ENCODE results near the gene GLDC.
"Not testable (repeated sequence)": the region's sequence is repeated elsewhere in the genome, so short reads cannot be mapped to it uniquely, and the experiment has no call there.

GLDC gene

DNA sequence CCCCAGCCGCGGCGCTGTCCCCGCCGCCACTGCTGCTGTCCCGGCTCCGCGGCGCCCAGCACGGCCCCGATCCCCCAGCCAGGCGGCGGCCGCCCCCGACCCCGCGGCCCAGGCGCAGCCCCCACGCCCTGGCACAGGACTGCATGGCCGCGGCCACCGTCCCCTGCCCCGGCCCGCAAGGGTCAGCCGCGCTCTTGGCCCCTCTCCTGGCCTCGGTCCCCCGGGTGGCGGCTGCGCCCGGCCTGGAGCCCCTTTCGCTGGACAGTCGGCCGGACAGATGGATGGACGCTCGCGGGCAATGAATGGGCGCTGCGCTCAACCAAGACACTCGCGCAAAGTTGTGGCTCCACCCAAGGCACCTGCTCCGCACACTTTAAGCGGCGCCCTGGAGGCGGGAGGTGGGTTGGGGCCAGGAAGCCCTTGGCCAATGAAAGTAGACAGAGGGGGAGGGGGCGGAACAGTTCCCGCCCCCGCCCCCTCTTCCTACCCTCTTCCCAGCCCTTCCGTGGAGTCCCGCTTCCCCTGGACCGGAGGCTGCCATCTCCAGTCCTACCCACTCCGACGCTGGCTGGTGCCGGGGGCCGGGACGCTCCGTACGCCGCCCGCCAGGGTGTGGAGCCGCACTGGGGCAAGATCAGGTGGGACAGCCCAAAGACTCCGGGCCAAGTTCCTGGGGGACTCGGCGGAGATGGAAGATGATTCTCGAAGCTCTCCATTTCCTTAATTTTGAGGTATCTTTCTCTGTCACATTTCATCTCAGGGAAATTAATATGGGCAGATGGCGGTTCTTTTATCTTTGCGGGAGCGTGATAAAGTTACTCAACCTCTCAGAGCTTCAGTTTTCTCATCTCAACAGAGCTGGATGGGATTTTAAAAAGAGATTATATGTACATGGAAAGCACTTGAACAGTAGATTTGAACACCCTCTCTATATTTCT lies at the start of gene GLDC:
TSS of gene GLDC (minus strand) at position 375 of the 938 bp plus-strand sequence. CDS start at position 145, 230 bp downstream.
- DNase-seq: peak; percentile 64

DNA sequence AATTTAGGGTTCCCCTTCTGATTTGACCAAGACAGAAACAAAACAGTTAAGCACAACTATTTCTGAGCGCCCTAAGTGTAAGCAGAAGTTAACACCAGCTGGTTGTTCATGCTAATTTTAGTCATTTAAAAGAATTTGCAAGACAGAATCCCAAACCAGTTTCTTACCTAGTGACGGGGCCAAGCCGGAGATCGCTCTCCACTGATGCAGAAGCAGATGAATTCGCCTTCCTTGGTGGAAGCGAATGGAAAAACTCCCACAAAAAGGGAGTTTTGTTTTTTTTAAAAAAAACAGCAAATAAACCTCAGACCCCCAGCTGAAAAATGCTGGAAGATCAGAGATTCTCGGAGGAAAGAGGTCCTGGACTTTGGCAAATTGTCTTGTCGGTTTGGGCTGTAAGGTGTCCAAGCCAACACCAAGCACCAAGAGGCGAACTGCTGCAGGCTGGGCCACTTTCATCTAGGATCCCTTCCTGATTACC lies 47.4 kb upstream of the GLDC start:
- no peak for DNase-seq

GRCh38 chr9:6692433-6692832 lies 46.9 kb upstream of the GLDC start:
- no peak for DNase-seq

DNA sequence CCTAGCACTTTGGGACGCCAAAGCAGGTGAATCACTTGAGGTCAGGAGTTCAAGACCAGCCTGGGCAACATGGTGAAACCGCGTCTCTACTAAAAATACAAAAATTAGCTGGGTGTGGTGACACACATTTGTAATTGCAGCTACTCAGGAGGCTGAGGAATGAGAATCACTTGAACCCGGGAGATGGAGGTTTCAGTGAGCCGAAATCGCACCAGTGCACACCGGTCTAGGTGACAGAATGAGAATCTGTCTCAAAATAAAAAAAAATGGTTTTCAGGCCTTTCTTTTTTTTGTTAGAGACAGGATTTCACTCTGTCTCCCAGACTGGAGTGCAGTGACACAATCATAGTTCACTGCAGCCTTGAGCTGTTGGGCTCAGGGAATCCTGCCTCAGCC lies 45.1 kb upstream of the GLDC start:
- not testable (repeated sequence) for DNase-seq

- no peak for DNase-seq
Measured at GRCh38 chr9:6689893-6690674, 44.6 kb upstream of the GLDC start.

- no peak for DNase-seq
Measured at GRCh38 chr9:6687180-6687579, 41.7 kb upstream of the GLDC start.

- DNase-seq: no peak
Measured at GRCh38 chr9:6686396-6686795, 40.9 kb upstream of the GLDC start.

DNA sequence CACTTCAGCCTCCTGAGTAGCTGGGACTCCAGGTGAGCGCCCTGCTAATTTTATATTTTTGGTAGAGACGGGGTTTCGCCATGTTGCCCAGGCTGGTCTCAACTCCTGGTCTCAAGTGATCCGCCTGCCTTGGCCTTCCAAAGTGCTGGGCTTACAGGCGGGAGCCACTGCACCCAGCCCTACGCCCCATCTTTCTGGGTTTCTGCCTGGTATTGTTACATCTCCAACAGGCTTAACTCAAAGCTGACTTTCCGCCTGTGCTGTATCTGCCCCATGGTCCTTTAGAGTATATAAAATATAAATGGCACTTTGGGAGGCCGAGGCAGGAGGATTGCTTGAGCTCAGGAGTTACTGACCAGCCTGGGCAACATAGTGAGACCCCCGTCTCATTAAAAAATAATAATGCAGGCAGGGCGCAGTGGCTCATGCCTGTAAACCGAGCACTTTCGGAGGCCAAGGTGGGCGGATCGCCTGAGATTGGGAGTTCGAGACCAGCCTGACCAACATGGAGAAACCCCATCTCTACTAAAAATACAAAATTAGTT lies 36.5 kb upstream of the GLDC start:
- no peak for DNase-seq

DNA sequence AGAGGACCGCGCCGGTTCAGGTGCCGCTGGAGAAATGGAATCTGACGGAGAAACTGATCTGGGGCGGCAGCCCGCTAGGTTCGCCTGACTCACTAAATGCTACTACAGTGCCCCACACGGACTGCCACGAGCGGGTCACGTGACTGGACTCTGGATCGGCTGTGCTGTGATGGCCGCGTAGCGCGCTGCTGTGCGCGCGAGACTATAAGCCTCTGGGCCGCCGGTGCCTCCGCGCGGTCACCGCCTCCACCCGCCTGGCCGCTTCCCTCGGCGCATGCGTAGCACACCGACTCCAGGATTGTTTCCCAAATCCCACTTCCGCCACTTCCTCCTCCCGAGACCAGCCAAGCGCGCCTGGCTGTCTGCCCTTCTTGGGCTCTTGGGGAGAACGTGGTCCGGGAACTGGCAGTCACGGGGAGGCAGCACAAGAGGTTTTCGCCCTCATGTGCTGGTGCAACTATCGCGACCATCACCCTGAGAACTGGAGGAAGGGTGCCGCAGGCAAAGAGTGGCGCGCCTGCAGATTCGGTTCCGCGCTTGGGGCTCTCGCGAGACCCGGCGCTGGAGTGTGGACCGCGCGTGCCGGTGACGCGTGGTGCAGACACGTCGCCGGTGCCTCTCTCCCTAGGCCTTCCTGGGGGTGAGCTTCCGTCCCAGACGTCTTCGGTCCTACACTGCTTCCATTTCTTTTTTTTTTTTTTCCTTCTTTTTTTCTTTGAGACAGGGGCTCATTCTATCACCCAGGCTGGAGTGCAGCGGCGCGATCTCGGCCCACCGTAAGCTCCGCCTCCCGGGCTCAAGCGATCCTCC lies 35.8 kb upstream of the GLDC start:
- peak; percentile 99 for DNase-seq

DNA sequence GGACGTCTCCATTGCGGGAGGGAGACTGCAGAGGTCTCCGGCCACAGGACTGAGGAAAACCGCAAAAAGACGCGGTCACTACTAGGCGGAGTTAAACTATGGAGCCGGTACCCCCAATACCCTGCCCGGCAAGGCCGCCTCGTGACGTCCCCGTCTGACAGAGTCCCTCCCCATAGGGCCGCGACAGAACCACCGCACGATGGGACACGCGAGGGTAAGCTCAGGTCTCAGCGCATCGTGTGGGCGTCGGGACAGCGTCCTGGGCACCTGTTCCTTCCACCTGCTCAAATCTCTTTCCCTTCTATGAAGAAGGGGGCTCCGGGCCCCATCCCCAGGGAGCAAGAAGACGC lies 35.2 kb upstream of the GLDC start:
- DNase-seq: no peak

DNA sequence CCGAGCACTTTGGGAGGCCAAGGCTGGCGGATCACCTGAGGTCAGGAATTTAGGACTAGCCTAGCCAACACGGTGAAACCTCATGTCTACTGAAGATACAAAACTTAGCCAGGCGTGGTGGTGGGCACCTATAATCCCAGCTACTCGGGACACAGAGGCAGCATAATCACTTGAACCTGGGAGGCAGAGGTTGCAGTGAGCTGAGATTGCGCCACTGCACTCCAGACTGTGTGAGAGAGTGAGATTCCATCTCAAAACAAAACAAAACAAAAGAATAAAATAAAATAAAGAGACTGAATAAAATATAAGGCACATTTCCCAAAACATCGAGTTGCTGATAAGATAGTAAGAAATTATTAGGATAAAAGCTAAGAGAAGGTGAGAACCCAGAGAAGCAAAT lies 32.3 kb upstream of the GLDC start:
- DNase-seq: no peak

DNA sequence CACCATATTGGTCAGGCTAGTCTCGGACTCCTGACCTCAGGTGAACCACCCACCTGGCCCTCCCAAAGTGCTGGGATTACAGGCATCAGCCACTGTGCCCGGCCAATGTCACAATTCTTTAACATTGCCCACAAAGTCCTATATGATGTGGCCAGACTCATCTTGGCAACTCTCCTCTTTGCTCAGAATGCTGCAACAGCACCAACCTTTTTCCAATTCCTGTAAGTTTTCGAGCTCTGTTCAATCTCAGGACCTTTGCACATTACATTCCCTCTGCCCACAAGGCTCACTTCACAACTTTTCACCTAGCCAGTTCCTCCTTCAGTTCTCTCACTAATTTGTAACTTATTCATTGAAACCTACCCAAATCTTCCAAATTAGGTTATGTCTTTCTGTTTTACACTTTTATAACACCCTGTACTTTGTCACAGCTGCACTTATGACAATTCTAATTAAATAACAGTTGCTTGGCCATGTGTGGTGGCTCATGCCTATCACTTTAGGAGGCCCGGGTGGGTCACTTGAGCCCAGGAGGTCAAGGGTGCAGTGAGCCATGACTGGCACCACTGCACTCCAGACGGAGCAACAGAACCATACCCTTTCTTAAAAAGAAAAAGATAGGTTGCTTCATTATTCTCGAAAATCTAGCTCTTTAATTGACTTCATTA lies 30.9 kb upstream of the GLDC start:
- DNase-seq: no peak

GRCh38 chr9:6675268-6675667 lies 29.7 kb upstream of the GLDC start:
- no peak for DNase-seq

DNA sequence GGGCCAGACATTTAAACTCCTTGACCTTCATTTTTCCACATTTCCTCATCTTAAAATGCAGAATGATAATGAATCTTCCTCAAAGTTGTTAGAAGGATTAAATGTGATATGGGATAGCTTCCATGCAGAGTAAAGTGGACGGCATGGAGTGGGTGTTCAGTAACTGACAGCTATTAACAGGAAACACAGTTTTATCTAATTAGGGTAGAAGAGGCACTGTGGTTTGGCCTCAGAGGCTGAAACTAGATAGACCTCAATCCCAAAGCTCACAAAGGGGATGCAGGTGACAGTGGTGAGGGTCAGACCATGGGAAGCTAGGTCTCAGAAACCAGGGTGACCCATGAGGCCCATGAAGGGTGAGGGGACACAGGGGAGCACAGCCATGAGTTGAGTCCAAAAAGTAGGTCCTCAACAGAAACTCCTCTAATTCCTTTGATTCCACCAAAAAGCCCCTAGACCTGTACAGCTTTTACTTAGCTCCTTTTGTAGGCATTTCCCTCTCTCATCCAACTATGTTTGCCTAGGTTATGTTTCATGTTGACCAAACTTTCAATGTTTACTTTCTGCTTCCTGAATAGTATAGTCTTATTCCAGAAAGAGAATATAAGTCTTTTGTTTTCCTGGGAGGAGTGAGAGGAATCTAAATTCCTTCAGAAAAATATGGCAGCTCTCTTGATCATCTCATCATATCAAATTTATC lies 27.9 kb upstream of the GLDC start:
- DNase-seq: no peak

DNA sequence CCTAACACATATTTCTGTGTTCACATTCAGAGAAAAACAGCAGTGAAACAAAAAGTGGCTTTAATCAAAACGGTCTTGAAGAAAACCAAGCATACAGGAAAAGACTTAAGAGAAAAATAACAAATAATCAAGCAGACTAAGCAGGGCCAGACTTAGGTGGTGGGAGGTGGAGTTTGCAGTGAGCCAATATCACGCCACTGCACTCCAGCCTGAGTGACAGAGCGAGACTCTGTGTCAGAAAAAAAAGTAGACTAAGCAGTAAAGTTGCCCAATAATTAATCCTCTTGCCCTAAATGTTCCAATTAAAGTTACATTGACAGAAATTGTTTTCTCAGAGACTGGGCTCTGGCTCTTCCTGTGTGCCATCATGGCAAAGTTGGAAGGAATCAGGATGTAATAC lies 26.6 kb upstream of the GLDC start:
- no peak for DNase-seq

GRCh38 chr9:6671416-6671815 lies 25.9 kb upstream of the GLDC start:
- no peak for DNase-seq

DNA sequence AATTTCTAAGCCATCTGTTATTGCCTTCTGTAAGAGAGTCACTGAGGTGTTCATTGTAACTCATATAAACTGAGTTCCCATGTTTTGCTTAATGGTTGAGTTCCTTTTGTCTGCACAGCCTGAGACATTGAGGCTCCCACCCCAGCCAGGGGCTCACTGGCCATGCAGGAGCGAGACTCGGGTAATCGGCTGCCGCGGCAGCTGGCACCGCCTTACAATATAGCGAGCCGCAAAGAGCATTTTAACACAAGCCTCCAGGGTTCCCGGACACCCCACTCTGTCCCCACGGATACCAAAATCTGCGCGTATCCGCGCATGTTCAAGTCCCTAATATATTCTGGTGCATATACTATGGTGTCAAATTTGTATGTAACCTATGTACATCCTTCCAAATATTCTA lies 24.4 kb upstream of the GLDC start:
- no peak for DNase-seq

DNA sequence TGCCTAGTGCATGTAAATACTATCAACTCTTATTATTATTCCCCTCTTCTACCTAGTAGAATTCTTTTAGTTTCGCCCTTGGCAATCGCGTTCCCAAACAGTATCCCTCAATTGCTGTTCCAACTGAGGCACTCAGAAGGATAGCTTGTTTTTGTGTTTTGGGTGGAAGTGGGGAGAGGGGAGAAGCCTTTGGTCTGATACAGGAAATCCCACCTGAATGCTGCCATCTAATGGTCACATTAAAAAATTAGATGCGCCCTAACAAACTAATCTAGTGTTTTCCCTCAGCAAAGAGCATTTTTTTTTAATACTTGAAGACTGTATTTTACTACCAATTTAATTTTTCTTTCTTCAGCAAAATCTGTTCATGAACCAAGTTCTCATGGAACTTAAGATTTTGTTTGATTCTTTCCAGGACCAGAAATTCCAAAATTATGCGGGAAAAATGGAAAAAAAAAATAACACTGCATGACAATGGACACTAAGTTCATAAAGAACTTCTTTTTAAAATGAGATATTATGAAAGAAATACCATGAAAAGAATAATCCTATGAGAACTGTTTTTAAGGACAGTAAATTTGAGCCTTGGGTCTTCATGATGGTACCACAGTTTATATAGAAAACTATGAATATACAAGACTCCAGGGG lies 22.2 kb upstream of the GLDC start:
- DNase-seq: peak; percentile 51

DNA sequence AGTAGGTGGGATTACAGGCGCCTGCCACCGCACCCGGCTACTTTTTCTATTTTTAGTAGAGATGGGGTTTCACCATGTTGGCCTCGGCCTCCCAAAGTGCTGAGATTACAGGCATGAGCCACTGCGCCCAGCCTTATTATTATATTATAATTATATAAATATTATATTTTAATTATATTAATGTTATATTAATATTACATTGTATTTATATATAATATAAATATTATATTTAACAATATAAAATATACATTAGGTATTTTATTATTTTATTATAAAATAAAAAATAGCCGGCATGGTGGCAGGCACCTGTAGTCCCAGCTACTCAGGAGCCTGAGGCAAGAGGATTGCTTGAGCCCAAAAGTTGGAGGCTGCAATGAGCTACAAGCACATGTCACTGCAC lies 21.6 kb upstream of the GLDC start:
- no peak for DNase-seq

DNA sequence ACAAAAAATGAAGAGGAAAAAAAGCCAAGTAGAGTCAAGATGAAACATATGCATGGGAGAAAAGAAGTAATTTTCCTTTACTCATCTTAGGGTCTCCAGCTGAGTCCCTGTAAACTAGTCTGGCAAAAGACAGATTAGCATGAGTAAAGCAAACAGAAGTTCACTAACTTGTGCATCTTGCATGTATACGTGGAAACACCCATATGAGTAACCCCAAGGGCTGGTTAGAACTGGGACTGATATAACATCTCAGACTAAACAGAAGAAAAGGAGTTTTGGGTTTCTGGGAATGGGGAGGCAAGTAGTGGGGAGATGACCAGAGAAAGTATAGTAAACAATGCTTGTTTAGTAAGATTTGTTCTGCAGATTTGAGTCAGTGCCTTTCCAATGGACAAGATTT lies 20.1 kb upstream of the GLDC start:
- no peak for DNase-seq

GRCh38 chr9:6664204-6664680 lies 18.7 kb upstream of the GLDC start:
- DNase-seq: no peak

Measured in NCI-H1092 treated with DMSO at 0.1 percent for 48 hours (cell line).